ENCODE data around the gene ANKRD23.

Gene ANKRD23

DNA sequence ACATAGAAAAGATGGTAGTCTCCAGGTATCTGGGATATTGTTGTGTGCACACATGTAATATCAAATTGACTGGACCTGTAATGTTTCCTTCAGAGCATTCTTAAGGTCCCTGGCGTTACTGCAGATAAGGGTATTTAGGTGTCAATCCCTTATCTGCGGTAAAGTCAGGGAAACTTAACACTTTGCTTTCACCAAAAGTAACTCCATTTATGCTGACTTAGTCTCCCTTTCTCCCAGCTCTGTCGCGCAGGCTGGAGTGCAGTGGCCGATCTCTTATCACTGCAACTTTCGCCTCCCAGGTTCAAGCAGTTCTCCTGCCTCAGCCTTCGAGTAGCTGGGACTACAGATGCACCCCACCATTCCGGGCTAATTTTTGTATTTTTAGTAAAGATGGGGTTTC lies 25.9 kb downstream of the ANKRD23 start:
- TF ChIP-seq TAF1 (IDR thresholded peaks at IDR 0.05; ENCODE audit: low read depth) (no peak), EGR1 (IDR thresholded peaks at IDR 0.05) (no peak), RAD21 (IDR thresholded peaks at IDR 0.05; ENCODE audit: low read depth) (no peak), NFIC (IDR thresholded peaks at IDR 0.05) (no peak), CREB1 (IDR thresholded peaks at IDR 0.05; ENCODE audit: low read depth) (no peak), CEBPB (IDR thresholded peaks at IDR 0.05) (no peak), TEAD4 (IDR thresholded peaks at IDR 0.05) (no peak), FOXM1 (IDR thresholded peaks at IDR 0.05; ENCODE audit: borderline replicate concordance, low read depth) (no peak), ZBTB7A (IDR thresholded peaks at IDR 0.05; ENCODE audit: low read depth) (no peak), EP300 (IDR thresholded peaks at IDR 0.05; ENCODE audit: borderline replicate concordance) (no peak), YY1 (IDR thresholded peaks at IDR 0.05; ENCODE audit: low read depth) (no peak), TCF12 (IDR thresholded peaks at IDR 0.05; ENCODE audit: low read depth) (no peak)
- TF ChIP-seq, protein P1, sequence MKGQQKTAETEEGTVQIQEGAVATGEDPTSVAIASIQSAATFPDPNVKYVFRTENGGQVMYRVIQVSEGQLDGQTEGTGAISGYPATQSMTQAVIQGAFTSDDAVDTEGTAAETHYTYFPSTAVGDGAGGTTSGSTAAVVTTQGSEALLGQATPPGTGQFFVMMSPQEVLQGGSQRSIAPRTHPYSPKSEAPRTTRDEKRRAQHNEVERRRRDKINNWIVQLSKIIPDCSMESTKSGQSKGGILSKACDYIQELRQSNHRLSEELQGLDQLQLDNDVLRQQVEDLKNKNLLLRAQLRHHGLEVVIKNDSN (IDR thresholded peaks at IDR 0.05) = no peak
- TF ChIP-seq, protein P2, sequence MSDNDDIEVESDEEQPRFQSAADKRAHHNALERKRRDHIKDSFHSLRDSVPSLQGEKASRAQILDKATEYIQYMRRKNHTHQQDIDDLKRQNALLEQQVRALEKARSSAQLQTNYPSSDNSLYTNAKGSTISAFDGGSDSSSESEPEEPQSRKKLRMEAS (IDR thresholded peaks at IDR 0.05) = no peak
- TF ChIP-seq, protein P3, sequence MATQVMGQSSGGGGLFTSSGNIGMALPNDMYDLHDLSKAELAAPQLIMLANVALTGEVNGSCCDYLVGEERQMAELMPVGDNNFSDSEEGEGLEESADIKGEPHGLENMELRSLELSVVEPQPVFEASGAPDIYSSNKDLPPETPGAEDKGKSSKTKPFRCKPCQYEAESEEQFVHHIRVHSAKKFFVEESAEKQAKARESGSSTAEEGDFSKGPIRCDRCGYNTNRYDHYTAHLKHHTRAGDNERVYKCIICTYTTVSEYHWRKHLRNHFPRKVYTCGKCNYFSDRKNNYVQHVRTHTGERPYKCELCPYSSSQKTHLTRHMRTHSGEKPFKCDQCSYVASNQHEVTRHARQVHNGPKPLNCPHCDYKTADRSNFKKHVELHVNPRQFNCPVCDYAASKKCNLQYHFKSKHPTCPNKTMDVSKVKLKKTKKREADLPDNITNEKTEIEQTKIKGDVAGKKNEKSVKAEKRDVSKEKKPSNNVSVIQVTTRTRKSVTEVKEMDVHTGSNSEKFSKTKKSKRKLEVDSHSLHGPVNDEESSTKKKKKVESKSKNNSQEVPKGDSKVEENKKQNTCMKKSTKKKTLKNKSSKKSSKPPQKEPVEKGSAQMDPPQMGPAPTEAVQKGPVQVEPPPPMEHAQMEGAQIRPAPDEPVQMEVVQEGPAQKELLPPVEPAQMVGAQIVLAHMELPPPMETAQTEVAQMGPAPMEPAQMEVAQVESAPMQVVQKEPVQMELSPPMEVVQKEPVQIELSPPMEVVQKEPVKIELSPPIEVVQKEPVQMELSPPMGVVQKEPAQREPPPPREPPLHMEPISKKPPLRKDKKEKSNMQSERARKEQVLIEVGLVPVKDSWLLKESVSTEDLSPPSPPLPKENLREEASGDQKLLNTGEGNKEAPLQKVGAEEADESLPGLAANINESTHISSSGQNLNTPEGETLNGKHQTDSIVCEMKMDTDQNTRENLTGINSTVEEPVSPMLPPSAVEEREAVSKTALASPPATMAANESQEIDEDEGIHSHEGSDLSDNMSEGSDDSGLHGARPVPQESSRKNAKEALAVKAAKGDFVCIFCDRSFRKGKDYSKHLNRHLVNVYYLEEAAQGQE (IDR thresholded peaks at IDR 0.05; ENCODE audit: low read depth) = no peak

DNA sequence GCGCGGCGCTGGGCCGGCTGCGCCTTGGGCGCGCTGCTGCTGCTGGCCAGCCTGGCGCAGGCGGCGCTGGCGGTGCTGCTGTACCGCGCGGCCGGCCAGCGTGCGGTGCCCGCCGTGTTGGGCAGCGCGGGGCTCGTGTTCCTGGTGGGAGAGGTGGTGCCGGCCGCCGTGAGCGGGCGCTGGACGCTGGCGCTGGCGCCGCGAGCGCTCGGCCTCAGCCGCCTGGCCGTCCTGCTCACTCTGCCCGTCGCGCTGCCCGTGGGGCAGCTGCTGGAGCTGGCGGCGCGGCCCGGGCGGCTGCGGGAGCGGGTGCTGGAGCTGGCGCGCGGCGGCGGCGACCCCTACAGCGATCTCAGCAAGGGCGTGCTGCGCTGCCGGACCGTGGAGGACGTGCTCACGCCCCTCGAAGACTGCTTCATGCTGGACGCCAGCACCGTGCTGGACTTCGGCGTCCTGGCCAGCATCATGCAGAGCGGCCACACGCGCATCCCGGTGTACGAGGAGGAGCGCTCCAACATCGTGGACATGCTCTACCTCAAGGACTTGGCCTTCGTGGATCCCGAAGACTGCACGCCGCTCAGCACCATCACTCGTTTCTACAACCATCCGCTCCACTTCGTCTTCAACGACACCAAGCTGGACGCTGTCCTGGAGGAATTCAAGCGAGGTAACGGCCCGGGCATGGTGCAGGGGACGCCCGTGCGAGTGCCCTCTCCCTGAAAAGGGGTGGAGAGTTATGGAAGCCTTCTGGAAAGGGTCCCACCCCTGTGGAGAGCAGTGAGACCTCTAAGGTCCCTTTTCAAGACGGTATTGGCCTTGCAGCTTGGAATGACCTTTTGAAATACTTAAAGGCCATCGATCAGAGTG lies 26.8 kb downstream of the ANKRD23 start:
- TF ChIP-seq, protein P3 (IDR thresholded peaks at IDR 0.05; ENCODE audit: low read depth) = peak; percentile 20; the same call in 1 of the 2 replicates
- TF ChIP-seq TCF12 (IDR thresholded peaks at IDR 0.05; ENCODE audit: low read depth) = no peak
- TF ChIP-seq CREB1 (IDR thresholded peaks at IDR 0.05; ENCODE audit: low read depth) = no peak
- TF ChIP-seq, protein P2 (IDR thresholded peaks at IDR 0.05) = peak; percentile 73

DNA sequence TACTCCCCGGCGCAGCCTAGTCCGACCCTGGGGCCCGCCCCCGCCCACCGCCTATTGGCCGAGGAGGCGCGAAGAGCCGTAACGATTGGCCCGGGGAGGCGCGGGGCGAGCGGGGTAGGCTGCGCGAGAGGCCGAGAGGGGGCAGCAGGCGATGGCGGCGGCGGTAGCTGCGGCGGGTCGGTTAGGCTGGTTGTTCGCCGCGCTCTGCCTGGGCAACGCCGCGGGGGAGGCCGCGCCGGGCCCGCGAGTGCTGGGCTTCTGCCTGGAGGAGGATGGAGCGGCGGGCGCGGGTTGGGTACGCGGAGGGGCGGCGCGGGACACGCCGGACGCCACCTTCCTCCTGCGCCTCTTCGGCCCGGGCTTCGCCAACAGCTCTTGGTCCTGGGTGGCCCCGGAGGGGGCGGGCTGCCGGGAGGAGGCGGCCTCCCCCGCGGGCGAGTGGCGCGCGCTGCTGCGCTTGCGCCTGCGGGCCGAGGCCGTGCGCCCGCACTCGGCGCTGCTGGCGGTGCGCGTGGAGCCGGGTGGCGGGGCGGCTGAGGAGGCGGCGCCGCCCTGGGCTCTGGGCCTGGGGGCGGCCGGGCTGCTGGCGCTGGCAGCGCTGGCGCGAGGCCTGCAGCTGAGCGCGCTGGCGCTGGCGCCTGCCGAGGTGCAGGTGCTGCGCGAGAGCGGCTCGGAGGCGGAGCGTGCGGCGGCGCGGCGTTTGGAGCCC lies 27.5 kb downstream of the ANKRD23 start, which contains the start of gene CNNM3:
Gene CNNM3, plus strand, starts transcription at position 142 of the 709 bp plus-strand sequence. Its CDS starts 10 bp downstream, at position 152.
- TF ChIP-seq EGR1 (IDR thresholded peaks at IDR 0.05) (peak; percentile 65; the same call in 1 of the 2 replicates), TCF12 (IDR thresholded peaks at IDR 0.05; ENCODE audit: low read depth) (peak; percentile 13; the same call in 1 of the 2 replicates), YY1 (IDR thresholded peaks at IDR 0.05; ENCODE audit: low read depth) (peak; percentile 89), CEBPB (IDR thresholded peaks at IDR 0.05) (no peak), TAF1 (IDR thresholded peaks at IDR 0.05; ENCODE audit: low read depth) (peak; percentile 60; the same call in 1 of the 2 replicates), FOXM1 (IDR thresholded peaks at IDR 0.05; ENCODE audit: borderline replicate concordance, low read depth) (no peak), TEAD4 (IDR thresholded peaks at IDR 0.05) (no peak), NFIC (IDR thresholded peaks at IDR 0.05) (no peak), ZBTB7A (IDR thresholded peaks at IDR 0.05; ENCODE audit: low read depth) (peak; percentile 33), EP300 (IDR thresholded peaks at IDR 0.05; ENCODE audit: borderline replicate concordance) (peak; percentile 34; the same call in 1 of the 2 replicates), CREB1 (IDR thresholded peaks at IDR 0.05; ENCODE audit: low read depth) (no peak), RAD21 (IDR thresholded peaks at IDR 0.05; ENCODE audit: low read depth) (no peak)
- TF ChIP-seq, protein P1 (IDR thresholded peaks at IDR 0.05) = no peak
- TF ChIP-seq, protein P3 (IDR thresholded peaks at IDR 0.05; ENCODE audit: low read depth) = no peak
- TF ChIP-seq, protein P2 (IDR thresholded peaks at IDR 0.05) = peak; percentile 21; the same call in 1 of the 2 replicates
